ENCODE measurements around the gene ASCC3. TPM values are rescaled to one million over a fixed set of nuclear protein-coding genes. Genes with fewer than 3 reads are reported as not detected.

ASCC3 gene
- total and polyA plus RNA-seq, 4 donors, result 12.8 to 32.7 (median 16.4) TPM

GRCh38 chr6:100706491-100706890 lies 174.6 kb downstream of the ASCC3 start:
- no peak overlapping the region for H3K4me3 ChIP-seq (ENCODE audit: low read depth in 1 of 3, low read length in 3 of 3)
- H3K9ac ChIP-seq (ENCODE audit: low read depth in 1 of 2, low read length in 2 of 2), result no peak overlapping the region
- 51% methylated on average over 2 of the region's 2 CpGs for WGBS
- DNase-seq (ENCODE audit: low spot score), result no peak
- TF ChIP-seq HNF4A (conservative IDR thresholded peaks at IDR 0.05), result no peak
- no peak for TF ChIP-seq TAF1 (conservative IDR thresholded peaks at IDR 0.05)
- TF ChIP-seq YY1 (IDR thresholded peaks at IDR 0.05), result no peak
- no peak for TF ChIP-seq ZBTB33 (IDR thresholded peaks at IDR 0.05)
- no peak for TF ChIP-seq EGR1 (IDR thresholded peaks at IDR 0.05; ENCODE audit: low read depth in 2 of 2)
- TF ChIP-seq CTCF (IDR thresholded peaks at IDR 0.05; ENCODE audit: low read depth, low read length, missing input control), result no peak
- no peak for TF ChIP-seq REST (IDR thresholded peaks at IDR 0.05)
- TF ChIP-seq GABPA (IDR thresholded peaks at IDR 0.05 in 1 of 2, conservative IDR thresholded peaks at IDR 0.05 in 1 of 2), result no peak
- TF ChIP-seq FOXA1 (IDR thresholded peaks at IDR 0.05), result no peak
- no peak for TF ChIP-seq RAD21 (IDR thresholded peaks at IDR 0.05)
- no peaks in the 10 kb centered on the region for H3K4me1 ChIP-seq (ENCODE audit: control insufficient read depth in 4 of 4, insufficient read depth in 4 of 4, low read length in 3 of 4)
- no peaks in the 10 kb centered on the region for H3K9me3 ChIP-seq (ENCODE audit: control insufficient read depth in 4 of 4, low read length in 3 of 4)
- no peak overlapping the region for H3K27ac ChIP-seq (ENCODE audit: low read depth in 1 of 2, low read length in 2 of 2)
- no peaks in the 10 kb centered on the region for H3K27me3 ChIP-seq (ENCODE audit: control insufficient read depth in 4 of 4, insufficient read depth in 4 of 4, low read length in 3 of 4)
- no peaks in the 10 kb centered on the region for H3K36me3 ChIP-seq (ENCODE audit: control insufficient read depth in 4 of 4, insufficient read depth in 3 of 4, low read depth in 1 of 4, low read length in 3 of 4)

GRCh38 chr6:100704961-100705360 lies 176.2 kb downstream of the ASCC3 start:
- H3K9me3 ChIP-seq (ENCODE audit: control insufficient read depth in 4 of 4, low read length in 3 of 4), result no peaks in the 10 kb centered on the region
- H3K36me3 ChIP-seq (ENCODE audit: control insufficient read depth in 4 of 4, insufficient read depth in 3 of 4, low read depth in 1 of 4, low read length in 3 of 4), result no peaks in the 10 kb centered on the region
- H3K4me3 ChIP-seq (ENCODE audit: low read depth in 1 of 3, low read length in 3 of 3), result no peak overlapping the region
- no peak for TF ChIP-seq FOXA2 (IDR thresholded peaks at IDR 0.05)
- no peak for TF ChIP-seq ZBTB33 (IDR thresholded peaks at IDR 0.05)
- no peak for TF ChIP-seq EGR1 (IDR thresholded peaks at IDR 0.05; ENCODE audit: low read depth in 2 of 2)
- no peak for TF ChIP-seq TAF1 (conservative IDR thresholded peaks at IDR 0.05)
- no peak for TF ChIP-seq NR2F2 (IDR thresholded peaks at IDR 0.05)
- no peak for TF ChIP-seq SP1 (IDR thresholded peaks at IDR 0.05)
- TF ChIP-seq GABPA (IDR thresholded peaks at IDR 0.05 in 1 of 2, conservative IDR thresholded peaks at IDR 0.05 in 1 of 2), result no peak
- no peak for TF ChIP-seq JUND (IDR thresholded peaks at IDR 0.05)
- no peak for TF ChIP-seq RXRA (IDR thresholded peaks at IDR 0.05)
- TF ChIP-seq HNF4A (conservative IDR thresholded peaks at IDR 0.05), result no peak
- no peak for TF ChIP-seq ATF3 (IDR thresholded peaks at IDR 0.05)
- TF ChIP-seq REST (IDR thresholded peaks at IDR 0.05), result no peak
- no peak for TF ChIP-seq HNF4G (IDR thresholded peaks at IDR 0.05)
- no peak for TF ChIP-seq MAX (IDR thresholded peaks at IDR 0.05)
- TF ChIP-seq RAD21 (IDR thresholded peaks at IDR 0.05), result no peak
- no peaks in the 10 kb centered on the region for H3K27me3 ChIP-seq (ENCODE audit: control insufficient read depth in 4 of 4, insufficient read depth in 4 of 4, low read length in 3 of 4)
- DNase-seq (ENCODE audit: low spot score), result no peak
- H3K4me1 ChIP-seq (ENCODE audit: control insufficient read depth in 4 of 4, insufficient read depth in 4 of 4, low read length in 3 of 4), result no peaks in the 10 kb centered on the region
- no peak overlapping the region for H3K9ac ChIP-seq (ENCODE audit: low read depth in 1 of 2, low read length in 2 of 2)
- WGBS, result 96% methylated on average over 5 of the region's 5 CpGs
- no peak overlapping the region for H3K27ac ChIP-seq (ENCODE audit: low read depth in 1 of 2, low read length in 2 of 2)

All from liver (tissue), 9 donors.